GM12892 (cell line): ENCODE measurements around the gene PNPLA6.

Experiments
- DNase-seq: peaks from one replicate; pipeline ENCODE4 v3.0.0; 2011; ENCODE audit not compliant: insufficient read length
- FAIRE-seq: peaks from 2 replicates; lab custom pipeline; 2011; peaks lifted over from hg19 to GRCh38; lab: Jason Lieb, UNC
- POLR2A ChIP-seq: IDR thresholded peaks from 2 replicates; pipeline ENCODE4 v1.6.1; 2011; ENCODE audit warnings: low read depth, low read length, control low read depth
- POLR2AphosphoS5 ChIP-seq: IDR thresholded peaks from 2 replicates; pipeline ENCODE4 v1.6.1; 2011; ENCODE audit warnings: low read depth, low read length, control low read depth
- TAF1 ChIP-seq: IDR thresholded peaks from 2 replicates; pipeline ENCODE4 v1.6.1; 2011; ENCODE audit warnings: low read depth, mild to moderate bottlenecking, control low read depth, low read length, borderline replicate concordance

Gene PNPLA6

DNA sequence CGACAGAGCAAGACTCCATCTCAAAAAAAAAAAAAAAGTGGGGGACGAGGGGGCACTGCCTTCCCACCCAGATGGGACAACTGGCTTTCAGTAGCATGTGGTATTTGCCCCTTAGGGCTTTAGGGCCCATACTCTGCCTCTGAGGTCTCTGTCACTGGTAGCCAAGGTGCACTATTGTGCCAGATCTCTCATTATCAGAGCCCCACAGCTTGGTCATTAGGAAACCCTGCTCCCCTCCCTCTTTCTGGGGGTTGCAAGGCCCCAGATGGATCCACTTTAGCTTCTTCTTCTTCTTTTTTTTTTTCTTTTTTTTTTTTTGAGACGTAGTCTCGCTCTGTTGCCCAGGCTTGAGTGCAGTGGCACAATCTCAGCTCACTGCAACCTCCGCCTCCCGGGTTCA, 30.8 kb upstream of the PNPLA6 start:
- no peak for FAIRE-seq
- TF ChIP-seq POLR2A (no peak), POLR2AphosphoS5 (no peak), TAF1 (no peak)
- no peak for DNase-seq

DNA sequence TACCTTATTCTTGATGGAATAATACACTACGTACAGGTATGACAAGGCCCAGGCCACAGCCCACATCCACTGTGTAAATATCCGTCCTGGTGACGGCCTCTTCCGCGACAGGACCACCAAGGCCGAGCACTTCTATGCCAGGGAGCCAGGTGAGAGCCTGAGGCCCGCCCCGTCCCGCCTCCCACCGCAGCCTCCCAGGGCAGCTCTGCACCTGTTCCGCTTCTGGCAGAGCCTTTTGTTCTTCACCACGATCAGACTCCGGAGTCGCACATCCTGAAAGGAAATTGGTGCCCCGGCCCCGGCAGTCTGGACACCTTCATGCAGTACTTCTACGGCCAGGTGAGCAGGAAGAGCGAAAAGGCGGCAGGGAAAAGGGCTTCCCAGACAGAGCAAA, 30.2 kb upstream of the PNPLA6 start:
- TF ChIP-seq POLR2A (no peak), POLR2AphosphoS5 (no peak), TAF1 (no peak)
- FAIRE-seq = no peak
- DNase-seq = no peak

DNA sequence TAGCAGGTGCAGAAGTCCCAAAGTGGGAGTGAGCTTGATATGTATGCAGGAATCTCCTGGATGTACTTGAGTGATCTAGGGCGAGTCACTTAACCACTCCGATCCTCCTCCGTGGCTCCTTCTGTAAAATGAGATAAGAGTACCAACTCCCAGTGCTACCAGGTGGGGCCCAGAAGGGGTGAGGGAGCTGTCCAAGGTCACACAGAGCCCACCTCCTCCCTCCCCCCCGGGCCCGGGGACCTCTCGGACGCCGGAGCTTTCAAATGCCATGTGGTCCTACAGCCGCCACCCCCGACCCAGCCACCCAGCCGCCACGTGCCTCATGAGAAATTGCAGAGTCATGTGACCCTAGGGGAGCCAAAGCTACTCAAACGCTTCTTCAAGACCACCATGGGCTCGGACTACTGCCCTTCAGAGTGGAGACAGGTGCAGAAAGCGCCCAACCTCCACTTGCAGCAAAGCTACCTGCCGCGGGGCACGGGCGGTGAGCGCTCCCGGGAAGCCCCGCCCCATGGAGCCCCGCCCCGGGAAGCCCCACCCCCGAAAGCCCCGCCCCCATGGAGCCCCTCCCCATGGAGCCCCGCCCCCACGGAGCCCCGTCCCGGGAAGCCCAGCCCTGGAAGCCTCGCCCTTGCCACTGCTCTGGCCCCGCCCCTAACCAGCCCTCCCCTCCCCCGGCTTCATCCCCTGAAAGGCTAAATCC, 29.7 kb upstream of the PNPLA6 start:
- TF ChIP-seq POLR2A (no peak), POLR2AphosphoS5 (no peak), TAF1 (no peak)
- FAIRE-seq (no peak), DNase-seq (no peak)

DNA sequence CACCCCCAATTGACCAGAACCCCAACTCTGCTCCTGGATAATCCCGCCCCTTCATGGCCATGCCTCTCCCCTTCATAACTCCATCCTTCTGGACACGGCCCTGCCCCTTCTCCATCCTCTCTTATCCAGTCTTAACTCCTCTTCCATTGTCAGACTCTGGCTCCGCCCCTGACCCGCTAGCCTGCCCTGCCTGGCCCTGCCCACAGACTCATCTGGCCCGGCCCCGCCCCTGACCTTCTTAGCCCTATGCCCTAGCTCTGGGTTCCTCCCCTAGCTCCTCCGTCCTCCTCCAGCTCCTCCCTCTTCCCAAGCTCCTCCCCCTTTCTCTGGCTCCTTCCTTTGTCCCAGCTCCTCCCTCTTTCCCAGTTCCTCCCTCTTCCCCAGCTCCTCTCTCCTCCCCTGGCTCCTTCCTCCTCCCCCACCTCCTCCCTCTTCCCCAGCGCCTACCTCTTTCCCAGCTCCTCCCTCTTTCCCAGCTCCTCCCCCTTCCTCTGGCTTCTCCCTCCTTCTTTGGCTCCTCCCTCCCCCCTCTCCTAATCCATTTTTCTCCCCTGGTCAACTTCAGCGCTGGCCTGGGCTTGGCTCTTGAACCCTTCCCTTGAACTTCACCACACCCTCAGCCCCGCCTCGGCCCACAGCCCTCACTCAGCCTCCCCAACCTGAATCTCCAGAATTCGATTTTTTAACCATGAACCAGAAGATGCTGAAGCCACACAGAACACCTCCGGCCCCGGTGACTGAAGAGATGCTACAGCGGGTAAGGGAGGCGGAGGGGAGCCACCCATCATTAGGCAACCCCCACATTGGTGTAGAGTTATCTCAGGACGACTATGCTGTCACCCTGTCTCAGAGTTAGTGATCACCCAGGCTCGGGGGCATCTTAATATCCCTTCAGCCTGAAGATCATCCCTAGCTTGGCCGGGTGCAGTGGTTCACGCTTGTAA, 28.9 kb upstream of the PNPLA6 start:
- FAIRE-seq (no peak), DNase-seq (no peak)
- TF ChIP-seq TAF1 (no peak), POLR2A (no peak), POLR2AphosphoS5 (no peak)

DNA sequence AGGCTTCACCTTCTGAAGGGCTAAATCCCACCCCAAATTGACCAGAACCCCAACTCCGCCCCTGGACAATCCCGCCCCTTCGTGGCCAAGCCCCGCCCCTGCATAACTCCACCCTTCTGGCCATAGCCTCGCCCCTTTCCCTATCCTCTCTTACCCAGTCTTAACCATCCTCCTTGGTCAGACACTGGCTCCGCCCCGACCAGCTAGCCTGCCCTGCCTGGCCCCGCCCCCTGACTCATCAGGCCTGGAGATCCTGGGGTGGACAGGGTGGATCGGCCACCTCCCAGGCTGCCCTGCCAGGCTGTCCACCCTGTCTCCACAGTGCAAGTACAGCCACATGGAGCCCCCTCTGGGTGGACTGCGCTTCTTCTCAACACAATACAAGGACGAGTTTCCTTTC, 27.6 kb upstream of the PNPLA6 start:
- no peak for TF ChIP-seq TAF1
- no peak for TF ChIP-seq POLR2AphosphoS5
- no peak for TF ChIP-seq POLR2A
- DNase-seq = no peak
- FAIRE-seq = no peak

DNA sequence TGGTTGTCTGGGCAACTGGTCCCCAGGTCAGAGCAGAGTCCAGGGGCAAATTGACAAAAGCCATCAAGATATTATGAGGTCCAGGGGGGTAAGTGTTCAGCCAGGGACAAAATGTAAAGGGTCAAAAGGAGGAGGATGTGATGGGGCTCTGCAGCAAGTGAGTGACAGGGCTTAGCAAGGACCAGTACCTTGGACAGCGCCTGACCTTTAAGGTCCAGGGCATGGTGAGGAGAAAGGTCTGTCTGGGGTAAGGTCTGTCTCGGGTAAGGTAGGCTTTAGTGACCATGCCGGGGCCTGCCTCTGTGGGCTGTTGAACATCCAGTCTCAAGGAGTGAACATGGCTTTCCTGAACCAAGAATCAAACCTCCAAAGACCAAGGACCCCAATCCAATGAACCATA, 25.9 kb upstream of the PNPLA6 start:
- FAIRE-seq (no peak), DNase-seq (no peak)
- TF ChIP-seq POLR2A (no peak), TAF1 (no peak), POLR2AphosphoS5 (no peak)

DNA sequence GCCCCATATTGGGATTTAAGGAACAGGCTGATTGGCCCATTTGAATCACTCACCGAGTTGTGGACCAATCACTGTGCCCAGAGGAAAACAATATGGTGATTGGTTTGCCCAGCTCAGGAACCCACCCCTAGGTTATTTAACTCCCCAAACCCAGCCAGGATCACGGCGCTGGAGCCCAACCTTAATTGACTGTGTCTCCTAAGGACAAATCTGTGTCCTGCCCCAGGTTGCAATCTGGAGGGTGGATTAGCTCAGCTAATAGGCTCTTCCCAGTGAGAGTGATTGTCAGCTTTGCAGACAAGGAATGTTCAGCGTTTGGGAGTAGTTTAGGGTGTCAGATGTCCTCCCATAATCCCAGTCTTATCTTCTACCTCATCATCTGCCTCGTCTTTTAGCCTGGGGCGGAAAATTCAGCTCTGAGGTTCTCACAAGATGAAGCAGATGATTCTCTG, 23.1 kb upstream of the PNPLA6 start:
- no peak for TF ChIP-seq TAF1
- no peak for TF ChIP-seq POLR2A
- FAIRE-seq = no peak
- DNase-seq = no peak

DNA sequence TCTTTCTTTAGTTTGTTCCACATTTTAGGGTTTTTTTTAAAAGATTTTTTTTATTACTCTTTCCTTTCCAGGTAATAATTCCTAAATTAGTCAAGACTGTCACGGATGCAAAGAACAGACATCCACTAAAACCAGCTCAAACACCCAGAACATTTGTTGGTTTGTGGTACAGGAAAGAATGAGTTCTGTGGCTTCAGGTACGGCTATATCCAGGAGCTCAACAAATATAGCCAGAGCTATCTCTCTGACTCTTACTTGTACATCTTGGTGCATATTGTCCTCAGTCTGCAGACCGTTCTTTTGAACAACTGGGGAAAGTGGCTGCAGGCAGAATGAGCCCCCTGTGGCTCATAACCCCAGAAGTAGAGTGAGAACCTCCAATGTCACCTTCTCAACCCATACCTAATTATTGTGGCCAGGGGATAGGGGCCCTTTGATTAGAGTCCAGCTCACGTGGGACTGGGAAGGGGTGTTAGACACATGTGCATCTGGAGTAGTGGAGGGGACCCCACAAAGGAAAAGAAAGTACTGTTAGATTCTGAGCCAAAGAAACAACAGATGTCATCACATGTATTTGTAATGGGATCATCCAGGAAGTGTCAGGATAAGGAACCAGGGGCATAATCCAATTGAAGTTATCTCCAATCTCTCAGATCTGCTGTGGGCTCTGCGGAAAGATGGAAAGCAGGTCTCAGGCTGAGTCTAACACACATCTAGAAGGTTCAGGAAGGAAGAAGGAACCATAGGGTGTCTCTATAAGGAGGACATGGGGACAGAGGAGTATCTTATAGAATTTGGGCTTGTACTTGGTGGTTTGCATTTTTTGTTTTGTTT, 21.5 kb upstream of the PNPLA6 start:
- FAIRE-seq = no peak

DNA sequence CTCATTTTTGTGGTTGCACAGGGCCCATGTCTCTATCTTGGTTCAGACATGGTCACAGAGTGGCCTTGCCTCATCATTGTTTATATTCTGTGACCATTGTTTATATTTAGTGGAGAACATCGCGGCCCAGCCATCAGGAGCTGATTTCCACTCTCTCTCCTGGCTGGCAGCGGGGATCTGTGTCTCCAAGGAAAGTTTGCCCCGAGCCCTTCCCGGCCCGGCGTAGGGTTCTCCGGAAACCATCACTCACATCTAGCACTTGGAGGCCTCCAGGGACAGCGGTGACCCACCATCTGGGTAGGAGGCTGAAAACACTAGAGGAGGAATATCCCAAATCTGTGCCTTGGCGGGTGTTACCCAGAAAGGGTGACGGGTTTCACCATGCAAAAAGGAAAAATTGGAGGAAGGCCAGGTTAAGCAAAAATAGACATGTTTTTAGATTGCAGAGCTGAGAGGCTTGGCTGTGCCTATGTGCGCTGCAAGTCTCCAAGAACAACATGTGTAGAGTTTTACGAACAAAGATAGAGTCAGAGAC, 20.3 kb upstream of the PNPLA6 start:
- no peak for DNase-seq
- FAIRE-seq = no peak
- no peak for TF ChIP-seq POLR2A
- TF ChIP-seq POLR2AphosphoS5 = no peak
- no peak for TF ChIP-seq TAF1

More for the DNA sequence above, 21.5 kb upstream of the PNPLA6 start:
- no peak for DNase-seq
- TF ChIP-seq TAF1 = no peak
- no peak for TF ChIP-seq POLR2A
- TF ChIP-seq POLR2AphosphoS5 = no peak

DNA sequence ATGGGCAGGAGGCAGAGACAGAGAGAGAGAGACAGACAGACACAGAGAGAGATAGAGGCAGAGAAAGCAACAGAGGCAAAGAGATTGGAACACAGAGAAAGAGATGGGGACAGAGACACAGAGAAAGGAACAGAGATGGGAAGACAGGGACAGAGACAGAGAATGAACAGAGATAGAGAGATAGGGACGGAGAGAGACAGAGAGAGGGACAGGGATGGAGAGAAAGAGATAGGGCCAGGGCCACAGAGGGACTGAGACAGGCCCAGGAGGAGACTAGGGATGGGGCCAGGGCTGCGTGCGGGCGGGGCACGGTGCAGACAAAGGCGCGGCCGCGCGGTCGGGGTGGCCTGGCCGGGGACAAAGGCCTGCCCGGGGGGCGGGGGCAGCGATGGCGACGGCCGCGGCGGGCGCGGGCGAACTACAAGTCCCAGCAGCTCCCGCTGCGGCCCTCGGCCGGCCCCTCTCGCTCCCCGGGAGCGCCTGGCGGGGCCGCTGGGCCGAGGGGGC, 19.8 kb upstream of the PNPLA6 start, which contains the start of gene ZNF358:
Gene ZNF358 (plus strand): TSS at position 459 of the 507 bp plus-strand sequence. CDS start 3,140 bp downstream, outside the sequence.
- peak; percentile 83 for DNase-seq
- FAIRE-seq = no peak

More for the DNA sequence above, 19.8 kb upstream of the PNPLA6 start, which contains the start of gene ZNF358:
- TF ChIP-seq POLR2A (no peak), POLR2AphosphoS5 (no peak), TAF1 (no peak)
